HG03039 (cell line): ENCODE data around the gene KIF20B.
A peak's percentile ranks its signal among the peaks of the same experiment; 100 is the strongest.
"Not testable (repeated sequence)": the region's sequence is repeated elsewhere in the genome, so short reads cannot be mapped to it uniquely, and the experiment has no call there.

ENCODE experiments used
- ATAC-seq: cut with Tn5 transposase; IDR thresholded peaks from one replicate; pipeline ENCODE4 v1.9.1; 2021; ENCODE audit warnings: mild to moderate bottlenecking, moderate library complexity; ENCODE audit not compliant: unreplicated experiment

Gene KIF20B

GRCh38 chr10:89776665-89777064 is 75.3 kb downstream of the KIF20B start:
- no peak for ATAC-seq

GRCh38 chr10:89782470-89782869 is 81.1 kb downstream of the KIF20B start:
- no peak for ATAC-seq

- no peak for ATAC-seq
These were observed 82.0 kb downstream of the KIF20B start for GRCh38 chr10:89783406-89783805.

GRCh38 chr10:89785095-89785494 is 83.7 kb downstream of the KIF20B start:
- ATAC-seq: no peak

GRCh38 chr10:89789188-89789877 is 87.9 kb downstream of the KIF20B start:
- ATAC-seq: no peak

- ATAC-seq: no peak
These were observed 90.8 kb downstream of the KIF20B start for GRCh38 chr10:89792187-89792586.

GRCh38 chr10:89793649-89794254 is 92.4 kb downstream of the KIF20B start:
- peak; percentile 67 for ATAC-seq

GRCh38 chr10:89795840-89796239 is 94.5 kb downstream of the KIF20B start:
- no peak for ATAC-seq

- ATAC-seq: no peak
These were observed 96.7 kb downstream of the KIF20B start for GRCh38 chr10:89798092-89798491.

- no peak for ATAC-seq
These were observed 98.2 kb downstream of the KIF20B start for GRCh38 chr10:89799573-89799972.

- ATAC-seq: peak; percentile 85
These were observed 104.2 kb downstream of the KIF20B start for GRCh38 chr10:89805599-89806013.

- ATAC-seq: no peak
These were observed 107.5 kb downstream of the KIF20B start for GRCh38 chr10:89808842-89809241.

- no peak for ATAC-seq
These were observed 108.4 kb downstream of the KIF20B start for GRCh38 chr10:89809766-89810165.

- ATAC-seq: no peak
These were observed 109.6 kb downstream of the KIF20B start for GRCh38 chr10:89810908-89811525.

GRCh38 chr10:89813546-89813945 is 112.2 kb downstream of the KIF20B start:
- no peak for ATAC-seq

- ATAC-seq: no peak
These were observed 112.9 kb downstream of the KIF20B start for GRCh38 chr10:89814278-89814677.

- ATAC-seq: no peak
These were observed 113.9 kb downstream of the KIF20B start for GRCh38 chr10:89815049-89815853.

- ATAC-seq: not testable (repeated sequence)
These were observed 117.6 kb downstream of the KIF20B start for GRCh38 chr10:89819008-89819407.
